H1 (cell line): ENCODE data around the gene CAP2. TPM values are rescaled to one million over a fixed set of nuclear protein-coding genes. Genes with fewer than 3 reads are reported as not detected.
A peak's percentile ranks its signal among the peaks of the same experiment; 100 is the strongest.

ENCODE experiments used
- CTCF ChIA-PET: fragments of 300-600 bp; sonication (Branson Sonifier 250); formaldehyde crosslinking; loops from one replicate; lab custom pipeline; 2021; ENCODE audit not compliant: partially characterized antibody; lab: Charles Lee
- POLR2A ChIA-PET: fragments of 300-600 bp; sonication (Branson Sonifier 250); formaldehyde crosslinking; loops from one replicate; lab custom pipeline; 2021; ENCODE audit warnings: inconsistent platforms; ENCODE audit not compliant: partially characterized antibody; lab: Charles Lee
- DNase-seq, 2 experiments: peaks; one replicate each; pipeline versions ENCODE4 v3.0.0 to v3.0.0-alpha.2; 2010 to 2022; ENCODE audit warnings: low spot score in 2 of 2, low read depth in 1 of 2, mixed read lengths in 1 of 2
- FAIRE-seq: peaks from 2 replicates; lab custom pipeline; 2011; peaks lifted over from hg19 to GRCh38; lab: Jason Lieb, UNC
- H2AFZ ChIP-seq: 2 replicates; pipeline ENCODE4 v1.8.1; 2012; ENCODE audit warnings: low read length, inconsistent platforms
- H2AK5ac ChIP-seq: 2 replicates; pipeline ENCODE4 v1.6.1; 2013; ENCODE audit warnings: low read depth, low read length
- H2BK120ac ChIP-seq: replicated peaks from 2 replicates; pipeline ENCODE3; 2013; ENCODE audit warnings: low read depth, low read length, inconsistent platforms
- H2BK12ac ChIP-seq: 2 replicates; pipeline ENCODE4 v1.6.1; 2013; ENCODE audit warnings: low read depth, low read length
- H2BK15ac ChIP-seq: 2 replicates; pipeline ENCODE4 v1.6.1; 2013; ENCODE audit warnings: low read length
- H2BK20ac ChIP-seq: 2 replicates; pipeline ENCODE4 v1.6.1; 2013; ENCODE audit warnings: low read length
- H2BK5ac ChIP-seq: 2 replicates; pipeline ENCODE4 v1.6.1; 2013; ENCODE audit warnings: low read depth, low read length
- H3K14ac ChIP-seq: 2 replicates; pipeline ENCODE4 v1.6.1; 2013; ENCODE audit warnings: inconsistent platforms; ENCODE audit not compliant: insufficient read length
- H3K18ac ChIP-seq: 2 replicates; pipeline ENCODE4 v1.6.1; 2013; ENCODE audit warnings: low read length; ENCODE audit errors: extremely low read depth
- H3K23ac ChIP-seq: 2 replicates; pipeline ENCODE4 v1.6.1; 2013; ENCODE audit warnings: inconsistent platforms; ENCODE audit not compliant: insufficient read length
- H3K23me2 ChIP-seq: 2 replicates; pipeline ENCODE4 v1.6.1; 2013; ENCODE audit warnings: low read depth, low read length
- H3K27ac ChIP-seq: 2 replicates; pipeline ENCODE4 v1.6.1; 2011; ENCODE audit warnings: low read depth, low read length, inconsistent platforms
- H3K27me3 ChIP-seq, 4 experiments: replicated peaks in 1 of 4; 1 replicate in 1 of 4; 2 replicates in 3 of 4; pipeline versions ENCODE4 v1.6.1 to v1.8.1; 2011 to 2013; ENCODE audit warnings: low read length in 3 of 4, mild to moderate bottlenecking in 3 of 4, inconsistent platforms in 2 of 4, mixed read lengths in 2 of 4, moderate library complexity in 1 of 4; ENCODE audit not compliant: control insufficient read depth in 3 of 4, insufficient read depth in 3 of 4; ENCODE audit errors: extremely low read depth in 1 of 4
- H3K36me3 ChIP-seq, 4 experiments: 2 replicates each; pipeline versions ENCODE4 v1.6.1 to v1.8.1; 2011 to 2013; ENCODE audit warnings: mild to moderate bottlenecking in 4 of 4, low read length in 3 of 4, moderate library complexity in 2 of 4, control low read depth in 1 of 4, inconsistent platforms in 1 of 4; ENCODE audit not compliant: insufficient read depth in 4 of 4, control insufficient read depth in 2 of 4
- H3K4ac ChIP-seq: replicated peaks from 2 replicates; pipeline ENCODE3; 2013; ENCODE audit warnings: low read length, low read depth, mixed read lengths, inconsistent platforms; ENCODE audit not compliant: insufficient read length
- H3K4me1 ChIP-seq, 4 experiments: replicated peaks in 1 of 4; 1 replicate in 1 of 4; 2 replicates in 3 of 4; pipeline versions ENCODE4 v1.6.1 to v1.8.1; 2011 to 2013; ENCODE audit warnings: low read length in 3 of 4, inconsistent platforms in 2 of 4, mixed read lengths in 1 of 4; ENCODE audit not compliant: insufficient read depth in 4 of 4, control insufficient read depth in 3 of 4
- H3K4me2 ChIP-seq, 2 experiments: 2 replicates each; pipeline versions ENCODE4 v1.6.1 to v1.8.1; 2011 to 2013; ENCODE audit warnings: low read depth in 2 of 2, low read length in 2 of 2, control low read depth in 1 of 2, inconsistent platforms in 1 of 2, mild to moderate bottlenecking in 1 of 2; ENCODE audit not compliant: insufficient read depth in 1 of 2
- H3K4me3 ChIP-seq, 4 experiments: fragments of 200-600, 300-600 bp in 1 of 4; sonication (generic), shearing (Covaris generic), sonication (Bioruptor Twin) in 1 of 4; 2 replicates each; pipeline versions ENCODE4 v1.5.1 to v1.8.1; 2011 to 2016; ENCODE audit warnings: low read length in 4 of 4, low read depth in 3 of 4, control low read depth in 2 of 4, inconsistent platforms in 2 of 4, mild to moderate bottlenecking in 2 of 4, mixed read lengths in 1 of 4, moderate library complexity in 1 of 4; ENCODE audit not compliant: insufficient read depth in 2 of 4; ENCODE audit errors: extremely low read depth in 1 of 4
- H3K56ac ChIP-seq: replicated peaks from 2 replicates; pipeline ENCODE3; 2013; ENCODE audit warnings: low read depth, mild to moderate bottlenecking, mixed read lengths, low read length, inconsistent platforms; ENCODE audit not compliant: insufficient read length
- H3K79me1 ChIP-seq: 2 replicates; pipeline ENCODE4 v1.6.1; 2013; ENCODE audit warnings: low read depth, low read length, control low read depth
- H3K79me2 ChIP-seq, 2 experiments: 2 replicates each; pipeline versions ENCODE4 v1.6.1 to v1.8.1; 2012 to 2013; ENCODE audit warnings: low read length in 2 of 2, mild to moderate bottlenecking in 2 of 2, inconsistent platforms in 1 of 2; ENCODE audit not compliant: insufficient read depth in 2 of 2, control insufficient read depth in 1 of 2
- H3K9ac ChIP-seq, 4 experiments: replicated peaks in 1 of 4; 1 replicate in 1 of 4; 2 replicates in 3 of 4; pipeline versions ENCODE4 v1.6.1 to v1.8.1; 2011 to 2013; ENCODE audit warnings: low read depth in 3 of 4, low read length in 3 of 4, control low read depth in 2 of 4, mild to moderate bottlenecking in 2 of 4, moderate library complexity in 2 of 4, inconsistent platforms in 1 of 4; ENCODE audit errors: extremely low read depth in 1 of 4
- H3K9me3 ChIP-seq, 2 experiments: 2 replicates each; pipeline versions ENCODE4 v1.6.1 to v1.8.1; 2012 to 2013; ENCODE audit warnings: mild to moderate bottlenecking in 2 of 2, moderate library complexity in 2 of 2, control low read depth in 1 of 2, inconsistent platforms in 1 of 2, low read depth in 1 of 2, low read length in 1 of 2, mixed read lengths in 1 of 2; ENCODE audit not compliant: insufficient read depth in 2 of 2
- H4K20me1 ChIP-seq, 2 experiments: replicated peaks in 1 of 2; 2 replicates each; pipeline versions ENCODE3 to v1.8.1; 2011 to 2013; ENCODE audit warnings: inconsistent platforms in 2 of 2, low read length in 2 of 2, mild to moderate bottlenecking in 1 of 2; ENCODE audit not compliant: insufficient read depth in 2 of 2, control insufficient read depth in 1 of 2
- H4K5ac ChIP-seq: 2 replicates; pipeline ENCODE4 v1.6.1; 2013; ENCODE audit warnings: low read length, low read depth, mixed read lengths, inconsistent platforms; ENCODE audit not compliant: insufficient read length
- H4K8ac ChIP-seq: 2 replicates; pipeline ENCODE4 v1.8.0; 2013; ENCODE audit warnings: mild to moderate bottlenecking, moderate library complexity, low read length, inconsistent platforms; ENCODE audit not compliant: insufficient read depth; ENCODE audit errors: extremely low read depth
- H4K91ac ChIP-seq: replicated peaks from 2 replicates; pipeline ENCODE3; 2013; ENCODE audit warnings: low read length, mixed read lengths, inconsistent platforms; ENCODE audit not compliant: insufficient read length
- ATF2 ChIP-seq: IDR thresholded peaks from 2 replicates; pipeline ENCODE4 v1.6.1; 2012; ENCODE audit warnings: low read length, inconsistent platforms
- CBX5 ChIP-seq: fragments of 300-800, 300-1000 bp; sonication (generic); IDR thresholded peaks from 2 replicates; pipeline ENCODE4 v1.7.1; 2016; ENCODE audit warnings: antibody characterized with exemption, low read length, low read depth
- CHD1 ChIP-seq: IDR thresholded peaks from 2 replicates; pipeline ENCODE4 v1.6.1; 2012; ENCODE audit warnings: low read depth, low read length, improper control_type of control experiment
- JUND ChIP-seq: IDR thresholded peaks from 2 replicates; pipeline ENCODE4 v1.6.1; 2011; ENCODE audit warnings: mild to moderate bottlenecking, improper control_type of control experiment, low read length
- KDM1A ChIP-seq: fragments of 200-600, 300-600 bp; sonication (generic); IDR thresholded peaks from 2 replicates; pipeline ENCODE4 v1.7.1; 2016; ENCODE audit warnings: mild to moderate bottlenecking, low read length, borderline replicate concordance
- MAX ChIP-seq: IDR thresholded peaks from 2 replicates; pipeline ENCODE4 v1.6.1; 2012; ENCODE audit warnings: inconsistent platforms
- RAD21 ChIP-seq, 2 experiments: IDR thresholded peaks in 1 of 2; conservative IDR thresholded peaks in 1 of 2; 2 replicates each; pipeline ENCODE4 v1.6.1; 2011; ENCODE audit warnings: low read depth in 2 of 2, low read length in 2 of 2, improper control_type of control experiment in 1 of 2, inconsistent platforms in 1 of 2, mild to moderate bottlenecking in 1 of 2, moderate library complexity in 1 of 2
- WGBS, 2 experiments: shearing (Covaris generic) in 1 of 2; methylation state at CpG; one replicate each; pipeline versions ENCODE4 v1.1.6 to v1.1.7; 2013 to 2015; ENCODE audit warnings: low lambda C conversion rate in 2 of 2, mixed read lengths in 2 of 2, inconsistent platforms in 1 of 2, low coverage in 1 of 2, missing lambda C conversion rate in 1 of 2; ENCODE audit not compliant: insufficient replicate concordance in 2 of 2, insufficient coverage in 1 of 2, insufficient read length in 1 of 2; ENCODE audit errors: extremely low coverage in 1 of 2, missing lambda C conversion rate in 1 of 2; 5-methylcytosine and 5-hydroxymethylcytosine counted together
- polyA plus RNA-seq, 7 experiments: library from polyadenylated mRNA; depleted of rRNA in 3 of 7; stranded (reverse) in 5 of 7; unstranded in 2 of 7; fragments of >200 nt in 5 of 7; fragments of 200-250 nt in 2 of 7; gene quantifications; 1 replicate in 5 of 7; 2 replicates in 1 of 7; 4 replicates in 1 of 7; pipeline versions ENCODE4 v1.2.1 to v1.2.3, GENCODE V29; 2011 to 2013; ENCODE audit warnings: missing spikeins in 2 of 7, mixed read lengths in 2 of 7
- total RNA-seq: library from RNA; stranded (reverse); fragmentation: NEBNext Ultra II Directional; extraction: Animal tissue kit (Norgen Biotek cat#: 25700); gene quantifications from 2 replicates; pipeline ENCODE4 v1.2.1, GENCODE V29; 2021

Gene CAP2
- total and polyA plus RNA-seq, 2 of the 8 experiments (the other 6 are each of a cell fraction or from before 2014, with no cell fraction given) = 7.2 to 10.0 TPM

GRCh38 chr6:17470202-17470937 is 77.0 kb downstream of the CAP2 start:
- CTCF ChIA-PET = interaction anchor here (0.5 to 3.8 kb wide), 7 partner anchors 11 to 107 kb away, joined by 3 to 13 read pairs (median 3); no protein-coding TSS in a partner anchor
- H3K27ac ChIP-seq = no peak overlapping the region

More at GRCh38 chr6:17470202-17470937, 77.0 kb downstream of the CAP2 start:
- H3K4me3 ChIP-seq = no peak overlapping the region
- no peak overlapping the region for H3K56ac ChIP-seq
- 81% methylated on average over 2 of the region's 2 CpGs; no CpG with 5 or more reads in 1 of the 2 experiments for WGBS, 2 experiments
- H2BK120ac ChIP-seq = no peak overlapping the region
- DNase-seq (peak in 1 of 2 experiments; percentile 10), FAIRE-seq (no peak)
- H3K4ac ChIP-seq = no peak overlapping the region
- no peak for TF ChIP-seq RAD21 (IDR thresholded peaks at IDR 0.05 in 1 of 2, conservative IDR thresholded peaks at IDR 0.05 in 1 of 2; ENCODE audit: low read depth in 2 of 2, low read length in 2 of 2)
- TF ChIP-seq KDM1A = no peak
- no peak for TF ChIP-seq ATF2
- no peak for TF ChIP-seq MAX
- TF ChIP-seq CHD1 = no peak
- TF ChIP-seq JUND = no peak
- no peak for TF ChIP-seq CBX5
- no peak overlapping the region for H2BK20ac ChIP-seq
- H3K27me3 ChIP-seq = no peaks in the 10 kb centered on the region
- H4K20me1 ChIP-seq = no peaks in the 10 kb centered on the region
- no peaks in the 10 kb centered on the region for H3K79me1 ChIP-seq
- no peak overlapping the region for H2BK12ac ChIP-seq
- no peak overlapping the region for H4K91ac ChIP-seq
- no peak overlapping the region for H2BK15ac ChIP-seq
- H3K9me3 ChIP-seq = no peaks in the 10 kb centered on the region
- H2BK5ac ChIP-seq = no peak overlapping the region
- H3K18ac ChIP-seq = no peak overlapping the region
- H3K4me1 ChIP-seq = no peaks in the 10 kb centered on the region
- peaks cover 0 to 3% (median 0%) of the 10 kb centered on the region in 4 experiments; a peak in 1 of 8 replicates for H3K36me3 ChIP-seq
- no peaks in the 10 kb centered on the region for H3K79me2 ChIP-seq
- H2AK5ac ChIP-seq = no peak overlapping the region
- H3K23me2 ChIP-seq = no peaks in the 10 kb centered on the region
- no peak overlapping the region for H4K8ac ChIP-seq
- H3K14ac ChIP-seq = no peak overlapping the region
- no peak overlapping the region for H3K4me2 ChIP-seq
- no peak overlapping the region for H4K5ac ChIP-seq
- no peak overlapping the region for H2AFZ ChIP-seq
- POLR2A ChIA-PET = no interaction called here
- H3K9ac ChIP-seq = no peak overlapping the region
- H3K23ac ChIP-seq = no peak overlapping the region
